Endothelial cell of umbilical vein (primary cell): ENCODE data around the gene NCOA6. TPM values are rescaled to one million over a fixed set of nuclear protein-coding genes. Genes with fewer than 3 reads are reported as not detected.

Experiments
- BruUV-seq: library from RNA; stranded (reverse); fragments of 400-500 nt; replicated peaks from 2 replicates; lab custom pipeline; 2021; lab: Mats Ljungman, UMichigan
- CTCF ChIA-PET: fragments of 300-600, 350-600 bp; sonication (Branson Sonifier 250); formaldehyde crosslinking; loops from one replicate; lab custom pipeline; 2021; ENCODE audit warnings: antibody characterized with exemption, inconsistent platforms; lab: Charles Lee
- POLR2A ChIA-PET: fragments of 300-600, 350-600 bp; sonication (Branson Sonifier 250); formaldehyde crosslinking; loops from one replicate; lab custom pipeline; 2021; ENCODE audit warnings: antibody characterized with exemption, inconsistent platforms; lab: Charles Lee
- DNase-seq: peaks from one replicate; pipeline ENCODE4 v3.0.0-alpha.2; 2011; ENCODE audit warnings: low read depth, low spot score
- FAIRE-seq: peaks from 2 replicates; lab custom pipeline; 2011; peaks lifted over from hg19 to GRCh38; lab: Jason Lieb, UNC
- H2AFZ ChIP-seq: 2 replicates; pipeline ENCODE4 v1.6.0; 2012; ENCODE audit warnings: low read depth, low read length, control low read depth, inconsistent platforms
- H3K27ac ChIP-seq: 2 replicates; pipeline ENCODE4 v1.5.1; 2011; ENCODE audit warnings: low read depth, mild to moderate bottlenecking, control low read depth, low read length, moderate library complexity; ENCODE audit not compliant: insufficient read depth
- H3K27me3 ChIP-seq, 2 experiments: 2 replicates each; pipeline versions ENCODE4 v1.6.0 to v1.6.1; 2011; ENCODE audit warnings: low read length in 2 of 2, mixed read lengths in 1 of 2; ENCODE audit not compliant: control insufficient read depth in 2 of 2, insufficient read depth in 2 of 2
- H3K36me3 ChIP-seq, 2 experiments: 2 replicates in 1 of 2; 3 replicates in 1 of 2; pipeline ENCODE4 v1.5.1; 2011; ENCODE audit warnings: low read length in 2 of 2, mild to moderate bottlenecking in 1 of 2, moderate library complexity in 1 of 2; ENCODE audit not compliant: control insufficient read depth in 2 of 2, insufficient read depth in 2 of 2; ENCODE audit errors: extremely low read depth in 1 of 2
- H3K4me1 ChIP-seq: 3 replicates; pipeline ENCODE4 v1.5.1; 2011; ENCODE audit warnings: mild to moderate bottlenecking, low read length; ENCODE audit not compliant: control insufficient read depth, insufficient read depth; ENCODE audit errors: extremely low read depth
- H3K4me2 ChIP-seq: 2 replicates; pipeline ENCODE4 v1.6.1; 2011; ENCODE audit warnings: low read length, control low read depth, mixed read lengths; ENCODE audit not compliant: insufficient read depth
- H3K4me3 ChIP-seq, 3 experiments: fragments of 200-600 bp in 1 of 3; sonication (generic), shearing (Covaris generic) in 1 of 3; replicated peaks in 1 of 3; 2 replicates each; pipeline ENCODE4 v1.5.1; 2011 to 2016; ENCODE audit warnings: control low read depth in 3 of 3, low read length in 3 of 3, mild to moderate bottlenecking in 2 of 3, inconsistent platforms in 1 of 3, low read depth in 1 of 3, moderate library complexity in 1 of 3; ENCODE audit not compliant: insufficient read depth in 1 of 3
- H3K79me2 ChIP-seq: 2 replicates; pipeline ENCODE4 v1.6.0; 2012; ENCODE audit warnings: low read length, inconsistent platforms; ENCODE audit not compliant: control insufficient read depth, insufficient read depth
- H3K9ac ChIP-seq: replicated peaks from 2 replicates; pipeline ENCODE3; 2011; ENCODE audit warnings: low read length, control low read depth; ENCODE audit not compliant: insufficient read depth; ENCODE audit errors: extremely low read depth
- H3K9me1 ChIP-seq: replicated peaks from 3 replicates; pipeline ENCODE4 v1.6.0; 2011; ENCODE audit warnings: mild to moderate bottlenecking, low read length; ENCODE audit not compliant: control insufficient read depth, insufficient read depth; ENCODE audit errors: extremely low read depth
- H3K9me3 ChIP-seq: replicated peaks from 2 replicates; pipeline ENCODE4 v1.5.1; 2012; ENCODE audit warnings: low read length, inconsistent platforms; ENCODE audit not compliant: control insufficient read depth, insufficient read depth
- H4K20me1 ChIP-seq: replicated peaks from 2 replicates; pipeline ENCODE3; 2011; ENCODE audit warnings: mild to moderate bottlenecking, low read length; ENCODE audit not compliant: control insufficient read depth, insufficient read depth; ENCODE audit errors: extremely low read depth
- EZH2 ChIP-seq: IDR thresholded peaks from 2 replicates; pipeline ENCODE4 v1.6.1; 2012; ENCODE audit warnings: borderline replicate concordance, low read depth, mild to moderate bottlenecking, moderate library complexity, low read length, inconsistent platforms; ENCODE audit not compliant: severe bottlenecking
- FOS ChIP-seq: IDR thresholded peaks from 2 replicates; pipeline ENCODE4 v1.6.1; 2011; ENCODE audit warnings: mild to moderate bottlenecking, low read length, moderate library complexity, borderline replicate concordance; ENCODE audit not compliant: insufficient read depth
- GATA2 ChIP-seq: IDR thresholded peaks from 2 replicates; pipeline ENCODE4 v1.7.0; 2011; ENCODE audit warnings: low read depth, mild to moderate bottlenecking, moderate library complexity, mixed read lengths, low read length; ENCODE audit not compliant: insufficient read length, insufficient read depth
- JUN ChIP-seq: IDR thresholded peaks from 2 replicates; pipeline ENCODE4 v1.6.1; 2011; ENCODE audit warnings: borderline replicate concordance, low read depth; ENCODE audit not compliant: insufficient read length, insufficient read depth
- POLR2A ChIP-seq: IDR thresholded peaks from 2 replicates; pipeline ENCODE4 v1.6.1; 2012; ENCODE audit warnings: low read depth, mild to moderate bottlenecking, control low read depth, low read length
- POLR2AphosphoS5 ChIP-seq: IDR thresholded peaks from 2 replicates; pipeline ENCODE4 v1.6.1; 2012; ENCODE audit warnings: low read depth, mild to moderate bottlenecking, control low read depth, low read length, moderate library complexity; ENCODE audit not compliant: insufficient read depth
- dilution Hi-C: fragments of 300-500 bp; cut with MboI; formaldehyde crosslinking; loops from one replicate; pipeline ENCODE4 v1.15.0; 2019; ENCODE audit warnings: low sequenced_read_pairs; ENCODE audit not compliant: extremely low pct_ligation_motif_present
- intact Hi-C: fragments of 100-400 bp; cut with micrococcal nuclease; formaldehyde crosslinking; loops from one replicate; pipeline ENCODE4 v1.10.0; 2022
- polyA plus RNA-seq, 4 experiments: library from polyadenylated mRNA; depleted of rRNA in 3 of 4; stranded (reverse) in 3 of 4; unstranded in 1 of 4; fragments of >200 nt; gene quantifications; 2 replicates each; pipeline versions ENCODE4 v1.2.1 to v1.2.3, GENCODE V29; 2011 to 2012; ENCODE audit warnings: missing spikeins in 1 of 4
- total RNA-seq: library from RNA; stranded (reverse); gene quantifications from 2 replicates; pipeline ENCODE4 v1.2.3, GENCODE V29; 2021
- TF ChIP-seq, protein P1 (sequence below), 2 donors: IDR thresholded peaks; 1 replicate in 1 of 2; 2 replicates in 1 of 2; pipeline ENCODE4 v1.5.1; 2011; ENCODE audit warnings: low read length in 2 of 2, mild to moderate bottlenecking in 2 of 2, moderate library complexity in 2 of 2, control low read depth in 1 of 2, inconsistent platforms in 1 of 2, low read depth in 1 of 2; ENCODE audit not compliant: insufficient read depth in 1 of 2; ENCODE audit errors: extremely low read depth in 1 of 2
- TF ChIP-seq, protein P2 (sequence below): IDR thresholded peaks from 2 replicates; pipeline ENCODE4 v1.6.1; 2011; ENCODE audit not compliant: insufficient read depth, insufficient read length

The NCOA6 gene
- total and polyA plus RNA-seq, 2 donors (not counting 3 experiments of a cell fraction or from before 2014, with no cell fraction given), result 16.9 to 26.7 TPM

DNA sequence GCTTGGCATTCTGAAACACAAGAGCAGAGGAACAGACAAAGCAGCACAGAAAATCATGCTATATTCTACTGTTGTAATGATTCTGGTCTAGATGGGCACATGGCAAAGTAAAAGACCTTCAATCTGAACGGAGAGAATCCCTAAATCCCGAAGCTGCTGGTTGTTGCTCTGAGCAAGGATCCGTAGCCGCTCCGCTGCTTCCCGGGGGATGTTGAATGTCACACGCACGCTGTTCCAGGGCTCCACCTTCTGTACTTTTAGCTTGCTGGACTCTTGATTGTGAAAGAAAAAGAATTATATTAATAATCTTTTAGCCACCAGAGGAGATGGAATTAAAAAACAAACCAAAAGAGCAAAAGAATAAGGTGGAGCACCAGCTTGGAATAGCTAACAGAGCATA, 49.3 kb downstream of the NCOA6 start:
- H3K36me3 ChIP-seq, result peaks cover 2 to 4% of the 10 kb centered on the region in 2 experiments
- TF ChIP-seq FOS (no peak), POLR2AphosphoS5 (no peak), EZH2 (no peak), GATA2 (no peak), POLR2A (no peak), JUN (no peak)
- TF ChIP-seq, protein P1, sequence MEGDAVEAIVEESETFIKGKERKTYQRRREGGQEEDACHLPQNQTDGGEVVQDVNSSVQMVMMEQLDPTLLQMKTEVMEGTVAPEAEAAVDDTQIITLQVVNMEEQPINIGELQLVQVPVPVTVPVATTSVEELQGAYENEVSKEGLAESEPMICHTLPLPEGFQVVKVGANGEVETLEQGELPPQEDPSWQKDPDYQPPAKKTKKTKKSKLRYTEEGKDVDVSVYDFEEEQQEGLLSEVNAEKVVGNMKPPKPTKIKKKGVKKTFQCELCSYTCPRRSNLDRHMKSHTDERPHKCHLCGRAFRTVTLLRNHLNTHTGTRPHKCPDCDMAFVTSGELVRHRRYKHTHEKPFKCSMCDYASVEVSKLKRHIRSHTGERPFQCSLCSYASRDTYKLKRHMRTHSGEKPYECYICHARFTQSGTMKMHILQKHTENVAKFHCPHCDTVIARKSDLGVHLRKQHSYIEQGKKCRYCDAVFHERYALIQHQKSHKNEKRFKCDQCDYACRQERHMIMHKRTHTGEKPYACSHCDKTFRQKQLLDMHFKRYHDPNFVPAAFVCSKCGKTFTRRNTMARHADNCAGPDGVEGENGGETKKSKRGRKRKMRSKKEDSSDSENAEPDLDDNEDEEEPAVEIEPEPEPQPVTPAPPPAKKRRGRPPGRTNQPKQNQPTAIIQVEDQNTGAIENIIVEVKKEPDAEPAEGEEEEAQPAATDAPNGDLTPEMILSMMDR (IDR thresholded peaks at IDR 0.05; ENCODE audit: extremely low read depth in 1 of 2, insufficient read depth in 1 of 2, low read depth in 1 of 2, low read length in 2 of 2), result no peak
- TF ChIP-seq, protein P2, sequence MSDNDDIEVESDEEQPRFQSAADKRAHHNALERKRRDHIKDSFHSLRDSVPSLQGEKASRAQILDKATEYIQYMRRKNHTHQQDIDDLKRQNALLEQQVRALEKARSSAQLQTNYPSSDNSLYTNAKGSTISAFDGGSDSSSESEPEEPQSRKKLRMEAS, result no peak

More for the DNA sequence above, 49.3 kb downstream of the NCOA6 start:
- no peak for FAIRE-seq
- Histone ChIP-seq H3K79me2 (no peaks in the 10 kb centered on the region), H3K4me2 (no peak overlapping the region), H2AFZ (no peak overlapping the region), H3K9me1 (no peaks in the 10 kb centered on the region), H3K9ac (no peak overlapping the region), H3K27ac (no peak overlapping the region), H3K9me3 (no peaks in the 10 kb centered on the region), H3K27me3 (no peaks in the 10 kb centered on the region), H3K4me1 (no peaks in the 10 kb centered on the region), H3K4me3 (no peak overlapping the region), H4K20me1 (no peaks in the 10 kb centered on the region)
- ChIA-PET CTCF (interaction anchor here (1.0 kb wide), 1 partner anchor 197 kb away, joined by 3 read pairs; no protein-coding TSS in a partner anchor), POLR2A (no interaction called here)
- intact Hi-C loops (no loop called here), dilution Hi-C loops (no loop called here)
- DNase-seq, result no peak
- no TSS peak for BruUV-seq
